ENCODE measurements around the gene POLE3.
"Not testable (repeated sequence)": the region's sequence is repeated elsewhere in the genome, so short reads cannot be mapped to it uniquely, and the experiment has no call there.

GRCh38 chr9:113379829-113380210, 30.7 kb downstream of the POLE3 start:
- not testable (repeated sequence) for TF ChIP-seq CTCF (IDR thresholded peaks at IDR 0.05; ENCODE audit: extremely low read depth in 1 of 2, insufficient read depth in 1 of 2, low read depth in 1 of 2, low read length in 2 of 2); POLR2AphosphoS5 (IDR thresholded peaks at IDR 0.05; ENCODE audit: insufficient read depth, low read depth, low read length); POLR2A (IDR thresholded peaks at IDR 0.05; ENCODE audit: low read depth, low read length); EZH2 (IDR thresholded peaks at IDR 0.05; ENCODE audit: borderline replicate concordance, low read depth, low read length, severe bottlenecking); GATA2 (IDR thresholded peaks at IDR 0.05; ENCODE audit: insufficient read depth, insufficient read length, low read depth, low read length); JUN (IDR thresholded peaks at IDR 0.05; ENCODE audit: borderline replicate concordance, insufficient read depth, insufficient read length, low read depth); MYC (IDR thresholded peaks at IDR 0.05; ENCODE audit: low read depth, low read length); FOS (IDR thresholded peaks at IDR 0.05; ENCODE audit: borderline replicate concordance, insufficient read depth, low read length)
